K562 (cell line): ENCODE data around the gene PYM1.

Source experiments
- CHD2 ChIP-seq: IDR thresholded peaks from 2 replicates; pipeline ENCODE4 v1.6.1; 2011; ENCODE audit warnings: low read depth, low read length
- ZKSCAN8 ChIP-seq: fragments of 200-800 bp; sonication (Bioruptor generic); IDR thresholded peaks from 2 replicates; pipeline ENCODE4 v1.6.1; 2016; ENCODE audit warnings: missing genetic modification characterization, missing compliant biosample characterization
- TF ChIP-seq, protein P1 (sequence below): fragments of 150-350 bp; IDR thresholded peaks from 2 replicates; pipeline ENCODE4 v1.6.1; 2014; ENCODE audit warnings: low read depth, mild to moderate bottlenecking, low read length, borderline replicate concordance
- TF ChIP-seq, protein P2 (sequence below): fragments of 250-450 bp; sonication (Bioruptor Pico); IDR thresholded peaks from 2 replicates; pipeline ENCODE4 v1.8.0; 2021; ENCODE audit warnings: mild to moderate bottlenecking, moderate library complexity
- TF ChIP-seq, protein P3 (sequence below), 3 experiments: IDR thresholded peaks in 2 of 3; conservative IDR thresholded peaks in 1 of 3; 2 replicates each; pipeline ENCODE4 v1.5.1; 2011 to 2012; ENCODE audit warnings: low read length in 3 of 3, mild to moderate bottlenecking in 3 of 3, control low read depth in 2 of 3, improper control_type of control experiment in 1 of 3, inconsistent platforms in 1 of 3, low read depth in 1 of 3, mixed read lengths in 1 of 3, moderate library complexity in 1 of 3; ENCODE audit not compliant: insufficient read depth in 2 of 3

DNA sequence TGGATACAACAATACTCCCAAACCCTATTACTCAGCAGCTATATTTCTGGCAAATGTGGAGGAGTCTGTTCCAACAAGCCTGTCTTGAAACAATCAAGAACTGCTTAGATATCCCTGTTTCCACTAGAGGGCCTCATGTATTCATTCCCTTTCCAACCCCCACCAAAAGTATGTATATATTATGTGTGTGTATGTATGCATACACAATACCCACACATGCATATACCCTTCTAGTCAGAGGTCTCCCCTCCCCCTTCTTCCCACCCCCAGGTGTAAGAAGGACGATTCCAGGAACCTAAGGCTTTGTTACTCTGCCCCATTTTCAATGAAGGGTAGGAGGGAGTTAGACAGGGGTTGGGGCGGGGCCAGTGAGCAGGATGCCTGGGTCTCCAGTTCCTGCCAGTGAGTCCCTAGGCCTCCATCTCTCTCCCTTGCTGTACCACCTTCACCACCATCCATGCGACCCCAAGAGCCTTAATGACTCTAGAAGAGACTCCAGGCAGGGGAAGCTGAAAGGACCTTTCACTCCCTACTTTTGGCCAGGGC lies 3.1 kb upstream of the PYM1 start, which contains the start of gene DGKA:
- TF ChIP-seq, protein P1, sequence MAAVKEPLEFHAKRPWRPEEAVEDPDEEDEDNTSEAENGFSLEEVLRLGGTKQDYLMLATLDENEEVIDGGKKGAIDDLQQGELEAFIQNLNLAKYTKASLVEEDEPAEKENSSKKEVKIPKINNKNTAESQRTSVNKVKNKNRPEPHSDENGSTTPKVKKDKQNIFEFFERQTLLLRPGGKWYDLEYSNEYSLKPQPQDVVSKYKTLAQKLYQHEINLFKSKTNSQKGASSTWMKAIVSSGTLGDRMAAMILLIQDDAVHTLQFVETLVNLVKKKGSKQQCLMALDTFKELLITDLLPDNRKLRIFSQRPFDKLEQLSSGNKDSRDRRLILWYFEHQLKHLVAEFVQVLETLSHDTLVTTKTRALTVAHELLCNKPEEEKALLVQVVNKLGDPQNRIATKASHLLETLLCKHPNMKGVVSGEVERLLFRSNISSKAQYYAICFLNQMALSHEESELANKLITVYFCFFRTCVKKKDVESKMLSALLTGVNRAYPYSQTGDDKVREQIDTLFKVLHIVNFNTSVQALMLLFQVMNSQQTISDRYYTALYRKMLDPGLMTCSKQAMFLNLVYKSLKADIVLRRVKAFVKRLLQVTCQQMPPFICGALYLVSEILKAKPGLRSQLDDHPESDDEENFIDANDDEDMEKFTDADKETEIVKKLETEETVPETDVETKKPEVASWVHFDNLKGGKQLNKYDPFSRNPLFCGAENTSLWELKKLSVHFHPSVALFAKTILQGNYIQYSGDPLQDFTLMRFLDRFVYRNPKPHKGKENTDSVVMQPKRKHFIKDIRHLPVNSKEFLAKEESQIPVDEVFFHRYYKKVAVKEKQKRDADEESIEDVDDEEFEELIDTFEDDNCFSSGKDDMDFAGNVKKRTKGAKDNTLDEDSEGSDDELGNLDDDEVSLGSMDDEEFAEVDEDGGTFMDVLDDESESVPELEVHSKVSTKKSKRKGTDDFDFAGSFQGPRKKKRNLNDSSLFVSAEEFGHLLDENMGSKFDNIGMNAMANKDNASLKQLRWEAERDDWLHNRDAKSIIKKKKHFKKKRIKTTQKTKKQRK, result no peak
- TF ChIP-seq CHD2, result no peak
- no peak for TF ChIP-seq ZKSCAN8 (CRISPR knock-in tag)
- TF ChIP-seq, protein P2, sequence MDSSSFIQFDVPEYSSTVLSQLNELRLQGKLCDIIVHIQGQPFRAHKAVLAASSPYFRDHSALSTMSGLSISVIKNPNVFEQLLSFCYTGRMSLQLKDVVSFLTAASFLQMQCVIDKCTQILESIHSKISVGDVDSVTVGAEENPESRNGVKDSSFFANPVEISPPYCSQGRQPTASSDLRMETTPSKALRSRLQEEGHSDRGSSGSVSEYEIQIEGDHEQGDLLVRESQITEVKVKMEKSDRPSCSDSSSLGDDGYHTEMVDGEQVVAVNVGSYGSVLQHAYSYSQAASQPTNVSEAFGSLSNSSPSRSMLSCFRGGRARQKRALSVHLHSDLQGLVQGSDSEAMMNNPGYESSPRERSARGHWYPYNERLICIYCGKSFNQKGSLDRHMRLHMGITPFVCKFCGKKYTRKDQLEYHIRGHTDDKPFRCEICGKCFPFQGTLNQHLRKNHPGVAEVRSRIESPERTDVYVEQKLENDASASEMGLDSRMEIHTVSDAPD (CRISPR knock-in tag), result no peak
- TF ChIP-seq, protein P3, sequence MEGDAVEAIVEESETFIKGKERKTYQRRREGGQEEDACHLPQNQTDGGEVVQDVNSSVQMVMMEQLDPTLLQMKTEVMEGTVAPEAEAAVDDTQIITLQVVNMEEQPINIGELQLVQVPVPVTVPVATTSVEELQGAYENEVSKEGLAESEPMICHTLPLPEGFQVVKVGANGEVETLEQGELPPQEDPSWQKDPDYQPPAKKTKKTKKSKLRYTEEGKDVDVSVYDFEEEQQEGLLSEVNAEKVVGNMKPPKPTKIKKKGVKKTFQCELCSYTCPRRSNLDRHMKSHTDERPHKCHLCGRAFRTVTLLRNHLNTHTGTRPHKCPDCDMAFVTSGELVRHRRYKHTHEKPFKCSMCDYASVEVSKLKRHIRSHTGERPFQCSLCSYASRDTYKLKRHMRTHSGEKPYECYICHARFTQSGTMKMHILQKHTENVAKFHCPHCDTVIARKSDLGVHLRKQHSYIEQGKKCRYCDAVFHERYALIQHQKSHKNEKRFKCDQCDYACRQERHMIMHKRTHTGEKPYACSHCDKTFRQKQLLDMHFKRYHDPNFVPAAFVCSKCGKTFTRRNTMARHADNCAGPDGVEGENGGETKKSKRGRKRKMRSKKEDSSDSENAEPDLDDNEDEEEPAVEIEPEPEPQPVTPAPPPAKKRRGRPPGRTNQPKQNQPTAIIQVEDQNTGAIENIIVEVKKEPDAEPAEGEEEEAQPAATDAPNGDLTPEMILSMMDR (IDR thresholded peaks at IDR 0.05 in 2 of 3, conservative IDR thresholded peaks at IDR 0.05 in 1 of 3; ENCODE audit: insufficient read depth in 2 of 3, low read depth in 1 of 3, low read length in 3 of 3), result peak; percentile 55 to 76 (median 63)
